HEK293T (cell line): Measurements from ENCODE around the gene P2RY14.

ENCODE experiments used
- CTCF ChIA-PET: fragments of 350-600 bp; formaldehyde crosslinking; extraction: SDS; loops from one replicate; lab custom pipeline; 2021; ENCODE audit warnings: antibody characterized with exemption, inconsistent platforms; lab: Yijun Ruan, JAX
- POLR2A ChIA-PET: fragments of 350-600 bp; formaldehyde crosslinking; extraction: SDS; loops from one replicate; lab custom pipeline; 2020; ENCODE audit warnings: antibody characterized with exemption, inconsistent platforms; lab: Yijun Ruan, JAX
- DNase-seq: peaks from one replicate; pipeline ENCODE4 v3.0.0; 2012; ENCODE audit warnings: mixed read lengths; ENCODE audit errors: extremely low spot score
- ARNT ChIP-seq: fragments of 450-650 bp; IDR thresholded peaks from 2 replicates; pipeline ENCODE4 v1.6.1; 2017; ENCODE audit warnings: mild to moderate bottlenecking
- BHLHE40 ChIP-seq: fragments of 450-650 bp; IDR thresholded peaks from 2 replicates; pipeline ENCODE4 v1.6.1; 2016; ENCODE audit warnings: mild to moderate bottlenecking, moderate library complexity, borderline replicate concordance
- CTBP1 ChIP-seq: fragments of 450-650 bp; IDR thresholded peaks from 2 replicates; pipeline ENCODE4 v1.6.1; 2016; ENCODE audit warnings: borderline replicate concordance
- ELF4 ChIP-seq: fragments of 450-650 bp; IDR thresholded peaks from 2 replicates; pipeline ENCODE4 v1.6.1; 2017; ENCODE audit warnings: antibody characterized with exemption
- FOXA1 ChIP-seq: fragments of 450-650 bp; IDR thresholded peaks from 2 replicates; pipeline ENCODE4 v1.6.1; 2016; ENCODE audit warnings: mild to moderate bottlenecking
- FOXK2 ChIP-seq: fragments of 450-650 bp; IDR thresholded peaks from 2 replicates; pipeline ENCODE4 v1.6.1; 2016; ENCODE audit warnings: mild to moderate bottlenecking
- FOXM1 ChIP-seq: fragments of 450-650 bp; IDR thresholded peaks from 2 replicates; pipeline ENCODE4 v1.6.1; 2017; ENCODE audit warnings: mild to moderate bottlenecking, borderline replicate concordance
- HDGF ChIP-seq: fragments of 450-650 bp; IDR thresholded peaks from 2 replicates; pipeline ENCODE4 v1.6.1; 2017; ENCODE audit warnings: antibody characterized with exemption, borderline replicate concordance
- L3MBTL2 ChIP-seq: fragments of 450-650 bp; conservative IDR thresholded peaks from 2 replicates; pipeline ENCODE4 v1.6.1; 2016; ENCODE audit warnings: mild to moderate bottlenecking
- LEF1 ChIP-seq: fragments of 450-650 bp; IDR thresholded peaks from 2 replicates; pipeline ENCODE4 v1.6.1; 2017; ENCODE audit warnings: mild to moderate bottlenecking, borderline replicate concordance
- NFRKB ChIP-seq: fragments of 450-650 bp; IDR thresholded peaks from 2 replicates; pipeline ENCODE4 v1.6.1; 2016; ENCODE audit warnings: mild to moderate bottlenecking, moderate library complexity
- SP1 ChIP-seq: fragments of 450-650 bp; IDR thresholded peaks from 2 replicates; pipeline ENCODE4 v1.6.1; 2017
- SUZ12 ChIP-seq: fragments of 450-650 bp; IDR thresholded peaks from 2 replicates; pipeline ENCODE4 v1.6.1; 2016; ENCODE audit warnings: mild to moderate bottlenecking
- TARDBP ChIP-seq: fragments of 450-650 bp; IDR thresholded peaks from 2 replicates; pipeline ENCODE4 v1.6.1; 2016
- ZNF384 ChIP-seq: fragments of 450-650 bp; IDR thresholded peaks from 2 replicates; pipeline ENCODE4 v1.6.1; 2016
- TF ChIP-seq, protein P1 (sequence below): fragments of 450-650 bp; IDR thresholded peaks from 2 replicates; pipeline ENCODE4 v1.6.1; 2016

P2RY14 gene

DNA sequence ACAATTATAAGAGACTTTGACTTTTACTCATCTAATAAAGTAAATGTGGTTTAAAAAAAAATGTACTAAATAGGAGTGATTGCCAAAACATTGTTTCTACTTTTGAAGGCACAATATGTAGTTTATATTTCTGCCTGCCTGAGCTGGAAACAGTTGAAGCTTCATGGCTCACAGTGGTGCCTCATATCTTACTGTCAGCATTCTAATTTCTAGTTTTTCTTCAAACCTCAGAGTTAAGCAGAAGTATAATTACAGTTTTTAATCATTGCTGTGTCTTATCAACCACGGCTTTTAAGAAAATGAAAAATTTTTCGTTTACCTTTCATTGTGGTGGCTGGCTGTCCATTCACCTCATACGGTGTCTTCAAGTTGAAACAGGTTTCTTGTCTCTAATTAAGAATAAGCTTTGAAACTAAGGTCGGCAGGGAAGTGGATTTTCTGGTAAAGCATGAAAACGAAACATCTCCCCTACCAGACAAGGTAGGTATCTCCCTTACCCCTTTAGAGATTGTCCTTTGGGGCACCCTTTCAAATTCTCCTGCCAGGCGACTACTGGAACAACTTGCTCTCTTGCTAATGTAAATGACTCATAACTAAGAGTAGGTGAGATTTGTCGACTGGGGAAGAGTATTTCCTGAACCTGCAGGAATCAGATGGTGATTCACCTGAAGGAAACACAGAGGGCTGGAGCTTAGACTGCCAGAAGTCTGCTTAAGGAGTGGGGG, 38.1 kb upstream of the P2RY14 start, which contains the start of gene GPR87:
TSS of gene GPR87 (minus strand) at position 554 of the 725 bp plus-strand sequence. CDS start 16,720 bp downstream, outside the sequence.
- POLR2A ChIA-PET, result no interaction called here
- CTCF ChIA-PET, result no interaction called here
- DNase-seq, result no peak
- TF ChIP-seq FOXM1 (no peak), BHLHE40 (no peak), SUZ12 (no peak), CTBP1 (no peak), ELF4 (no peak), ZNF384 (no peak), FOXK2 (no peak), ARNT (no peak), L3MBTL2 (no peak), NFRKB (no peak), TARDBP (no peak), FOXA1 (no peak), SP1 (no peak), LEF1 (no peak), HDGF (no peak)
- TF ChIP-seq, protein P1, sequence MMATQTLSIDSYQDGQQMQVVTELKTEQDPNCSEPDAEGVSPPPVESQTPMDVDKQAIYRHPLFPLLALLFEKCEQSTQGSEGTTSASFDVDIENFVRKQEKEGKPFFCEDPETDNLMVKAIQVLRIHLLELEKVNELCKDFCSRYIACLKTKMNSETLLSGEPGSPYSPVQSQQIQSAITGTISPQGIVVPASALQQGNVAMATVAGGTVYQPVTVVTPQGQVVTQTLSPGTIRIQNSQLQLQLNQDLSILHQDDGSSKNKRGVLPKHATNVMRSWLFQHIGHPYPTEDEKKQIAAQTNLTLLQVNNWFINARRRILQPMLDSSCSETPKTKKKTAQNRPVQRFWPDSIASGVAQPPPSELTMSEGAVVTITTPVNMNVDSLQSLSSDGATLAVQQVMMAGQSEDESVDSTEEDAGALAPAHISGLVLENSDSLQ, result no peak

DNA sequence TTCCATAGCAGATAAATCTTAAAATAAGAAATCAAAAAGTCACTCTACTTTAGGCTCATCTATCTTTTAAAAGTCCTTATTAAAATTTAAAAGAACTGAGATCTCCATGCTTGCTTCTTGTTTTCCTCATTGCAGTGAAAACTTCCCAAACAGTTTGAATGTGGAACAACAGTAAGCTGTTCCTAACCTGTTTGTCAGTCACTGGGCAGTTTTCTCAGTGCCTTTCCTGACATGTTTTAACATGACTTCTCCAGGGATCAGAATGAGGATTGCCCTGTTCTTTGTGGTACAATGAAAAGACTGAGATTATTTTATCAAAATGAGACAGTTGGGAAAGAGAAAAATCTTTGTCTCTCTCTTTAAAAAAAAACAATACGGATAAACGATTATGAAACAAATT, 37.5 kb upstream of the P2RY14 start:
- ChIA-PET CTCF (no interaction called here), POLR2A (no interaction called here)
- TF ChIP-seq FOXK2 (no peak), BHLHE40 (no peak), SUZ12 (no peak), FOXM1 (no peak), L3MBTL2 (no peak), FOXA1 (no peak)
- TF ChIP-seq, protein P1, result no peak
- DNase-seq, result no peak

- no peak for TF ChIP-seq CTBP1
- TF ChIP-seq TARDBP, result no peak
- TF ChIP-seq HDGF, result no peak
- no peak for TF ChIP-seq ELF4
- no peak for TF ChIP-seq ZNF384
- TF ChIP-seq LEF1, result no peak
- no peak for TF ChIP-seq SP1
- TF ChIP-seq ARNT, result no peak
- no peak for TF ChIP-seq FOXK2
- TF ChIP-seq NFRKB, result no peak
- TF ChIP-seq, protein P1, result no peak
- DNase-seq, result no peak
- ChIA-PET CTCF (no interaction called here), POLR2A (no interaction called here)
Observed at GRCh38 chr3:151315136-151315535, 36.8 kb upstream of the P2RY14 start.

- TF ChIP-seq ARNT (no peak), SUZ12 (no peak), CTBP1 (no peak), BHLHE40 (no peak), ELF4 (no peak), SP1 (no peak)
- ChIA-PET CTCF (no interaction called here), POLR2A (no interaction called here)
- no peak for DNase-seq
Observed at GRCh38 chr3:151314593-151314992, 36.3 kb upstream of the P2RY14 start.

DNA sequence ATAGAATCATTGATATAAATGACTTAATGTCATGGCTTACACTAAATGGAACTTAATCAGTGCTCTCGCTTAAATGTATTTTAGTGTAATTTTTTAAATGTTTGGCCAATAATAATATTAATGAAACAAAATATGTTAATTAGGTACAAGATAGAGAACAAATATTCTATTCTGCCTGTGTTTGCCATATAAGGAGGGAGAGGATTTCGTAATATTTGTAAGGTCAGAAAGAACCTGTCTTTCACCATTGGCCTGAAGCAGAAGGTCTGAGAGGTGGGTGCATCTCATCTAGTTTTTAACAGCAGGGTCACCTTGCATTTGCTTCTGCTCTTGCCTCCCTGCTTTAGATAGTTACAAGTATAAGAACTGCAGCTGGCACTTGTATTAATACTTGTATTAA, 35.8 kb upstream of the P2RY14 start:
- CTCF ChIA-PET, result no interaction called here
- no peak for TF ChIP-seq FOXA1
- POLR2A ChIA-PET, result no interaction called here
- DNase-seq, result no peak

DNA sequence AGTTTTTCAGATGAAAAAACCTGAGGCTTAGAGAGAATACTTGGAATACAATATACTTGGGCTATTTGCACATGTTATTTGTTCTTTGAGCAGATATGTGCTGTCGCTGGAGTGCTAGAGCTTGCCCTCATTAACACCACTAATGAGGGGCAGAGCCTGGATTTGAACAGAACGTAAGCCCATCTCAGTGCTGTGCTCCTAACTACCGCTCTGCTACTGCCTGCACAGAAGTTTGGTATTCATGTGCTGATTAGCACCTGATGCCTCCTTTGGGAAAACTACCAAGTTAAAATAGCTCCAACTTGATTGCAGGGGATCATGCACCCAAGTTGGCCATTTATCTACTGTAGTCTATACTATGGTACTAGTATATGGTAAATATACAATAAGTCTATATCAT, 34.6 kb upstream of the P2RY14 start:
- TF ChIP-seq SUZ12, result no peak
- no peak for TF ChIP-seq FOXA1
- TF ChIP-seq NFRKB, result no peak
- TF ChIP-seq FOXK2, result no peak
- TF ChIP-seq, protein P1, result no peak
- TF ChIP-seq FOXM1, result no peak
- TF ChIP-seq LEF1, result no peak
- no peak for TF ChIP-seq ZNF384
- no peak for TF ChIP-seq BHLHE40
- TF ChIP-seq TARDBP, result no peak
- TF ChIP-seq ARNT, result no peak
- TF ChIP-seq HDGF, result no peak
- TF ChIP-seq SP1, result no peak
- no peak for TF ChIP-seq ELF4
- TF ChIP-seq CTBP1, result no peak
- TF ChIP-seq L3MBTL2, result no peak
- no peak for DNase-seq
- CTCF ChIA-PET, result no interaction called here
- POLR2A ChIA-PET, result no interaction called here
